ENCODE results near the gene RPN2.

The RPN2 gene

DNA sequence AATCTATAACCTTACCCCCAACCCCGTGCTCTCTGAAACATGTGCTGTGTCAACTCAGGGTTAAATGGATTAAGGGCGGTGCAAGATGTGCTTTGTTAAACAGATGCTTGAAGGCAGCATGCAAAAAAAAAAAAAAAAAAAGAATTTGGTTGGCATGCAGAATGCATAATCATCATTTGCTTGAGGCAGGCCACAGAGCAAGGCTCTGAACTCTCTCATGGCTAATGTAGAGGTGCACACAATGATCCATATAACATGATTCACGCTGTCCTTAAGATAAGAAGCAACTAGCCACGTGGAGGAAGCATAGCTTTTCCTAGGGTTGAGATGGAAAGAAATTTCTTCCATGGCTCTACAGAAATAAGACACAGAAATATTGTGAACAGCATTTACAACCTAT, 27.6 kb upstream of the RPN2 start:
- TF ChIP-seq, protein P1, sequence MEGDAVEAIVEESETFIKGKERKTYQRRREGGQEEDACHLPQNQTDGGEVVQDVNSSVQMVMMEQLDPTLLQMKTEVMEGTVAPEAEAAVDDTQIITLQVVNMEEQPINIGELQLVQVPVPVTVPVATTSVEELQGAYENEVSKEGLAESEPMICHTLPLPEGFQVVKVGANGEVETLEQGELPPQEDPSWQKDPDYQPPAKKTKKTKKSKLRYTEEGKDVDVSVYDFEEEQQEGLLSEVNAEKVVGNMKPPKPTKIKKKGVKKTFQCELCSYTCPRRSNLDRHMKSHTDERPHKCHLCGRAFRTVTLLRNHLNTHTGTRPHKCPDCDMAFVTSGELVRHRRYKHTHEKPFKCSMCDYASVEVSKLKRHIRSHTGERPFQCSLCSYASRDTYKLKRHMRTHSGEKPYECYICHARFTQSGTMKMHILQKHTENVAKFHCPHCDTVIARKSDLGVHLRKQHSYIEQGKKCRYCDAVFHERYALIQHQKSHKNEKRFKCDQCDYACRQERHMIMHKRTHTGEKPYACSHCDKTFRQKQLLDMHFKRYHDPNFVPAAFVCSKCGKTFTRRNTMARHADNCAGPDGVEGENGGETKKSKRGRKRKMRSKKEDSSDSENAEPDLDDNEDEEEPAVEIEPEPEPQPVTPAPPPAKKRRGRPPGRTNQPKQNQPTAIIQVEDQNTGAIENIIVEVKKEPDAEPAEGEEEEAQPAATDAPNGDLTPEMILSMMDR (IDR thresholded peaks at IDR 0.05), result no peak

DNA sequence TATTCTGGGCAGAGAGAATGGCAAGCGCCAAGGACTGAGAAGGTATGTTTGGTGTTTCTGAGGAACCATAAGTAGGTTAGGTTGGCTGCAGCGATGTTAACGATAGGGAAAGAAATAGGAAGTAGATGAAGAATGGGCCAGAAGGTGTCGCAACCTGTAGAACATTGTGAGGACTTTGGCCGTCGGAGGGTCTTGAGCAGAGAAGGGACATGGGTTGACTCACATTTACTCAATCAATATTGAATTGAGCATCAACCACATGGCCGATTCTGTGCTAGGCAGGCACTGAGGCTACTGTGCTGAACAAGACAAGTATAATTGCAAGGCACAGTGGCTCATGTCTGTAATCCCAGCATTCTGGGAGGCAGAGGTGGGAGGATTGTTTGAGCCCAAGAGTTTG, 26.8 kb upstream of the RPN2 start:
- TF ChIP-seq, protein P1 (IDR thresholded peaks at IDR 0.05), result no peak

DNA sequence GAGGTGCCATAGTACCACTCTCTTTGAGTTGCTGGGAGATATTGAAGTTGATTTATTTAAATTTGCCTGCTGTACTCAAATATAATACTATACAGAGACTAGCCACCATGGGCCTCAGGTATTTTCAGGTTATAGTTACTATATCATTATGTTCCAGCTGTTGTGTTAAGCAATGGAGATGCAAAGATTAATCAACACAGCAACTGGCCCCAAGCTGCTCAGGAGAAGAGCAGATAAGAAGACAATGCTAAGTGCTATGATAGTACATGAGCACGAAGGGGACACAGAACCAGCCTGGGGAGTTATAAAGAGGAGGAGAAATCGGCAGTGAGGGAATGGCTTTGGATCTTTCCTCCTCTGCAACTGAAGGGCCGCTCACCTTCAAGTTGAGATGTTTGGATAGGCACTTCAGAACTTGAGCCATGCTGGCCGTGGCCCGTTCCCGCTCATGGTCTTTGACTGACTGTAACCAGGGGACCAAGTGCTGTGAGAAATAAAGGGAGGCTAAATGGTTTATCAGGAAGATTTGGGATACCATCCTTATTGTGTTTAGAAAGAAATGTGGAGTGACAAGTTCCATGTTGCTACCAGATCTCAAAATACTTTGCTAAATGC, 24.3 kb upstream of the RPN2 start:
- TF ChIP-seq, protein P1 (IDR thresholded peaks at IDR 0.05), result no peak

DNA sequence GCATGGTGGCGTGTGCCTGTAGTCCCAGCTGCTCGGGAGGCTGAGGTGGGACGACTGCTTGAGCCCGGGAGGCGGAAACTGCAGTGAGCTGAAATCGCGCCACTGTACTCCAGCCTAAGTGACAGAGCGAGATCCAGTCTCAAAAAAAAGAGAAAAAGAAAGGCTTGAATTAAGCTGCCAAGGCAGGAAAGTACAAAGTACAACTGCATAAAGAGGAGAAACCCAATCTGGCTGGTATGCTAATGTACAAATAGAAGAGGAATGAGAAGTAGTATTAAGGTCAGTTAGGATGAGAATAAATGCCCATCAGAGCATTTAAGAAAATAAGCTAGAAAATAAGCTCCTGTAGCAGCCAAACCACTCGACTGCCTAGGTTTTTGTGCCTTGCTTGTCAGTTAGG, 23.1 kb upstream of the RPN2 start:
- TF ChIP-seq, protein P1 (IDR thresholded peaks at IDR 0.05), result no peak

DNA sequence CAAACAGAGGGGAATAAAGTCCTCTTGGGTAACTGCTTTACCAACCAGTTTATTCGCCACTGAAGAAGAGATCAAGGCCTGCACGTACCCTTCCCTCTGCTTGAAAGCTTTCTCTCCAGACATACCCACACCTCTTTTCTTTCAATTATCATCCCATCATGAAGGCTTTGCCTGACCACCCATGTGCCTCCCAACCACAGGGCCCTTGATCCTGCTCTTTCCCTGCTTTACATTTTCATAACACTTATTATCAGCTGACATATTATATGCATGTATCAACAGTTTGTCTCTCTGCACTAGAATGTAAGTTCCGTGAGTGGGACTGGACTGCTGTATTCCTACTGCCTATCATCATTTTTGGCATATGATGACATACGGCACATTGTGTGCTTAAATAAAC, 20.9 kb upstream of the RPN2 start:
- TF ChIP-seq, protein P1 (IDR thresholded peaks at IDR 0.05), result no peak

DNA sequence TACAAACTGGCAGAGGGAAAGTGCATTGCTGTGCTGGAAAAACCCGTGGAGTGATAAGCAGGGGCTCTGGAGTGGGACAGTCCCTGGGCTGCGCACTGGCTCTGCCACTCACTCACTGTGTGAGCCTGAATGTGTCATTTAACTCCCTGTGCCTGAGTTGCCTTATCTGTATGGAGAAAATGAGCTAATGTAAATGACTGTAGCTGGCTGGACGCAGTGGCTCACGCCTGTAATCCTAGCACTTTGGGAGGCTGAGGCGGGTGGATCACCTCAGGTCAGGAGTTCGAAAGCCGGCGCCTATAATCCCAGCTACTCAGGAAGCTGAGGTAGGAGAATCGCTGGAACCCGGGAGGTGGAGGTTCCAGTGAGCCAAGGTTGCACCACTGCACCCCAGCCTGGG, 18.4 kb upstream of the RPN2 start:
- TF ChIP-seq, protein P1 (IDR thresholded peaks at IDR 0.05), result no peak

DNA sequence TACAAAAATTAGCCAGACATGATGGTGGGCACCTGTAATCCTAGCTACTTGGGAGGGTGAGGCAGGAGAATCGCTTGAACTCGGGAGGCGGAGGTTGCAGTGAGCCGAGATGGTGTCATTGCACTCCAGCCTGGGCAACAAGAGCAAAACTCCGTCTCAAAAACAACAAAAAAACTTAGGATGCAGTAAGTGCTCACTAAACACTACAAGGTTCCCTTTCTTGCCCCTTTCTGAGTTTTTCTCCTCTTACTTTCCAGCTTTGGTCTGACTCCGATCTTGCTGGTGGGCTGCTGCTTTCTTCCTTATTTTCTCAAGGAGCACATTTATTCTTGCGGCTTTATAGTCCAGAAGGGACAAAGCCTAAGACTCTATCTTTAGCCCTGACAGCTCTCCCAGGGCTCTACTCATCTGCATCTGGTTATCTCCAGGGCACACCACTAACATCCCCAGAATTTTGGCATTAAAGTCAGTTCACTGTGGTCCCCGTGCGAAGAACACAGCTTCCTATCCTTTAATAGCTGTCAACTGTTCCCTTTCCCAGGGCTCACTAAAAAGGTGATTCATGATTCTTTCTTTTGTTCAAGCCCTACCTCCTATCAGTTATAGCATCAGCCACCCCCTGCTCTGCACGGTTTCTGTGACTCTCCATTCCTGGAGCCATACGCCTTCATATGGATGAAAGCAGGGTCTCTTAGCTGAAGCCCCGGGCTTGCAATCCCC, 17.1 kb upstream of the RPN2 start:
- TF ChIP-seq, protein P1 (IDR thresholded peaks at IDR 0.05), result no peak
